AG04450 (cell line): ENCODE measurements around the gene C10orf90. TPM values are rescaled to one million over a fixed set of nuclear protein-coding genes. Genes with fewer than 3 reads are reported as not detected.

Source experiments
- CTCF ChIA-PET: fragments of 300-600, 350-600 bp; formaldehyde crosslinking; extraction: SDS; loops from one replicate; lab custom pipeline; 2022; ENCODE audit warnings: antibody characterized with exemption, inconsistent platforms; lab: Charles Lee
- POLR2A ChIA-PET: fragments of 350-600 bp; formaldehyde crosslinking; extraction: SDS; loops from one replicate; lab custom pipeline; 2021; ENCODE audit warnings: antibody characterized with exemption, inconsistent platforms; lab: Yijun Ruan, JAX
- DNase-seq: peaks from one replicate; pipeline ENCODE4 v3.0.0-alpha.2; 2011; ENCODE audit warnings: low read depth, low spot score
- H3K27ac ChIP-seq: one replicate; pipeline ENCODE4 v1.5.1; 2012; ENCODE audit warnings: low read depth, low read length, control low read depth
- H3K27me3 ChIP-seq: one replicate; pipeline ENCODE4 v1.6.0; 2012; ENCODE audit warnings: low read length; ENCODE audit not compliant: control insufficient read depth, insufficient read depth
- H3K4me3 ChIP-seq: 2 replicates; pipeline ENCODE4 v1.5.1; 2011; ENCODE audit warnings: mild to moderate bottlenecking, low read depth, low read length, control low read depth
- H3K9me3 ChIP-seq: 2 replicates; pipeline ENCODE4 v1.5.1; 2012; ENCODE audit warnings: low read length; ENCODE audit not compliant: control insufficient read depth, insufficient read depth
- CTCF ChIP-seq: IDR thresholded peaks from 2 replicates; pipeline ENCODE4 v1.5.1; 2011; ENCODE audit warnings: low read depth, low read length, control low read depth, inconsistent platforms
- polyA plus RNA-seq: library from polyadenylated mRNA; depleted of rRNA; stranded (reverse); fragments of >200 nt; gene quantifications from 2 replicates; pipeline ENCODE4 v1.2.3, GENCODE V29; 2011

C10orf90 gene
- polyA plus RNA-seq, 1 experiment = 0.10 TPM

GRCh38 chr10:126437635-126438406 is 232.7 kb downstream of the C10orf90 start:
- ChIA-PET POLR2A (no interaction called here), CTCF (interaction anchor here (1.0 kb wide), 1 partner anchor 503 kb away, joined by 3 read pairs; no protein-coding TSS in a partner anchor)
- no peak for TF ChIP-seq CTCF

GRCh38 chr10:126434235-126434634 is 236.3 kb downstream of the C10orf90 start:
- Histone ChIP-seq H3K27me3 (peaks cover 11% of the 10 kb centered on the region), H3K27ac (no peak overlapping the region), H3K4me3 (no peak overlapping the region), H3K9me3 (no peaks in the 10 kb centered on the region; the same call in 1 of the 2 replicates)
- DNase-seq = no peak
- CTCF ChIA-PET = no interaction called here
- no peak for TF ChIP-seq CTCF
- POLR2A ChIA-PET = no interaction called here

More at GRCh38 chr10:126437635-126438406, 232.7 kb downstream of the C10orf90 start:
- Histone ChIP-seq H3K9me3 (peaks cover 4% of the 10 kb centered on the region; the same call in 1 of the 2 replicates), H3K27ac (no peak overlapping the region), H3K27me3 (peaks cover 11% of the 10 kb centered on the region), H3K4me3 (no peak overlapping the region)
- DNase-seq = no peak

- CTCF ChIA-PET = no interaction called here
- Histone ChIP-seq H3K4me3 (no peak overlapping the region), H3K27me3 (peaks cover 13% of the 10 kb centered on the region), H3K27ac (no peak overlapping the region), H3K9me3 (no peaks in the 10 kb centered on the region)
- POLR2A ChIA-PET = no interaction called here
- DNase-seq = no peak
- TF ChIP-seq CTCF = no peak
These were observed 237.1 kb downstream of the C10orf90 start for GRCh38 chr10:126433351-126433750.

GRCh38 chr10:126432507-126432906 is 238.0 kb downstream of the C10orf90 start:
- no peak for DNase-seq
- H3K27me3 ChIP-seq = peaks cover 10% of the 10 kb centered on the region
- H3K27ac ChIP-seq = no peak overlapping the region
- no peak for TF ChIP-seq CTCF
- ChIA-PET CTCF (no interaction called here), POLR2A (no interaction called here)
- H3K9me3 ChIP-seq = no peaks in the 10 kb centered on the region
- H3K4me3 ChIP-seq = no peak overlapping the region

GRCh38 chr10:126431816-126432215 is 238.7 kb downstream of the C10orf90 start:
- no peak overlapping the region for H3K27ac ChIP-seq
- DNase-seq = no peak
- no peaks in the 10 kb centered on the region for H3K9me3 ChIP-seq
- ChIA-PET POLR2A (no interaction called here), CTCF (no interaction called here)
- peaks cover 10% of the 10 kb centered on the region for H3K27me3 ChIP-seq
- H3K4me3 ChIP-seq = no peak overlapping the region
- no peak for TF ChIP-seq CTCF
